ENCODE measurements around the gene CHID1. TPM values are rescaled to one million over a fixed set of nuclear protein-coding genes. Genes with fewer than 3 reads are reported as not detected.

CHID1 gene
- total RNA-seq, 6 donors from 2014 or later: 34.6 to 144 (median 59.1) TPM

DNA sequence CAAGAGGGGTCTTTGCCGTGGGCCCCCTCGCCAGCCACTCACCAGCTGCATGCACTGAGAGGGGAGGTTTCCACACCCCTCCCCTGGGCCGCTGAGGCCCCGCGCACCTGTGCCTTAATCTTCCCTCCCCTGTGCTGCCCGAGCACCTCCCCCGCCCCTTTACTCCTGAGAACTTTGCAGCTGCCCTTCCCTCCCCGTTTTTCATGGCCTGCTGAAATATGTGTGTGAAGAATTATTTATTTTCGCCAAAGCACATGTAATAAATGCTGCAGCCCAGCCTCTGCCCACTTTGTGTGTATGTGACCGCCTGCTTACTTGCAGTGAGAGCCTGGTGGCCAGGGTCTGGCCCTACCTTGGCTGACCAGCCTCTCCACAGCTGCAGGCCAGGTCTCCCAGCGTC lies 85.7 kb downstream of the CHID1 start:
- Histone ChIP-seq H3K9me3 (no peaks in the 10 kb centered on the region), H3K4me3 (no peak overlapping the region), H3K4me1 (peaks cover 71 to 92% (median 77%) of the 10 kb centered on the region in 4 donors), H3K36me3 (peaks cover 20 to 42% (median 29%) of the 10 kb centered on the region in 4 donors), H3K27me3 (no peaks in the 10 kb centered on the region), H3K27ac (peak overlapping the region in 2 of 4 donors; percentile 46 to 89)
- ATAC-seq (ENCODE audit: low FRiP score in 2 of 2): no peak
- WGBS, 2 donors: 75 to 89% methylated on average over 9 to 11 of the region's 11 CpGs
- TF ChIP-seq POLR2AphosphoS5 (IDR thresholded peaks at IDR 0.05): no peak
- TF ChIP-seq, protein P1, sequence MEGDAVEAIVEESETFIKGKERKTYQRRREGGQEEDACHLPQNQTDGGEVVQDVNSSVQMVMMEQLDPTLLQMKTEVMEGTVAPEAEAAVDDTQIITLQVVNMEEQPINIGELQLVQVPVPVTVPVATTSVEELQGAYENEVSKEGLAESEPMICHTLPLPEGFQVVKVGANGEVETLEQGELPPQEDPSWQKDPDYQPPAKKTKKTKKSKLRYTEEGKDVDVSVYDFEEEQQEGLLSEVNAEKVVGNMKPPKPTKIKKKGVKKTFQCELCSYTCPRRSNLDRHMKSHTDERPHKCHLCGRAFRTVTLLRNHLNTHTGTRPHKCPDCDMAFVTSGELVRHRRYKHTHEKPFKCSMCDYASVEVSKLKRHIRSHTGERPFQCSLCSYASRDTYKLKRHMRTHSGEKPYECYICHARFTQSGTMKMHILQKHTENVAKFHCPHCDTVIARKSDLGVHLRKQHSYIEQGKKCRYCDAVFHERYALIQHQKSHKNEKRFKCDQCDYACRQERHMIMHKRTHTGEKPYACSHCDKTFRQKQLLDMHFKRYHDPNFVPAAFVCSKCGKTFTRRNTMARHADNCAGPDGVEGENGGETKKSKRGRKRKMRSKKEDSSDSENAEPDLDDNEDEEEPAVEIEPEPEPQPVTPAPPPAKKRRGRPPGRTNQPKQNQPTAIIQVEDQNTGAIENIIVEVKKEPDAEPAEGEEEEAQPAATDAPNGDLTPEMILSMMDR (IDR thresholded peaks at IDR 0.05): no peak
- TF ChIP-seq POLR2A (IDR thresholded peaks at IDR 0.05): no peak
- TF ChIP-seq EP300 (IDR thresholded peaks at IDR 0.05): no peak
- DNase-seq: peak in 1 of 2 donors; percentile 49

DNA sequence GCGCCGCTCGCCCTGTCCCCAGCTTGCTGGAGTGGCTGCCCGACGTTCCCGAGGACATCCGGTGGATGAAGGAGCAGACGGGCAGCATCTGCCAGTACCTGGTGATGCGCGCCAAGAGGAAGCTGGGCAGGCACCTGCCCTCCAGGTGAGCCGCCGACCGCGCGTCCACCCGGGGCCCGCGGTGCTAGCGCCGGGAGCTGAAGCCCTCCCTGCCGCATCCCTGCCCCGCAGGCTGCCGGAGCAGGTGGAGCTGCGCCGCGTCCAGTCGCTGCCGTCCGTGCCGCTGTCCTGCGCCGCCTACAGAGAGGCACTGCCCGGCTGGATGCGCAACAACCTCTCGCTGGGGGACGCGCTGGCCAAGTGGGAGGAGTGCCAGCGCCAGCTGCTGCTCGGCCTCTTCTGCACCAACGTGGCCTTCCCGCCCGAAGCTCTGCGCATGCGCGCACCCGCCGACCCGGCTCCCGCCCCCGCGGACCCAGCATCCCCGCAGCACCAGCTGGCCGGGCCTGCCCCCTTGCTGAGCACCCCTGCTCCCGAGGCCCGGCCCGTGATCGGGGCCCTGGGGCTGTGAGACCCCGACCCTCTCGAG lies 86.2 kb downstream of the CHID1 start:
- Histone ChIP-seq H3K9me3 (no peaks in the 10 kb centered on the region), H3K4me1 (peaks cover 65 to 87% (median 72%) of the 10 kb centered on the region in 4 donors), H3K4me3 (no peak overlapping the region), H3K27me3 (no peaks in the 10 kb centered on the region), H3K27ac (peak overlapping the region in 2 of 4 donors; percentile 26 to 89), H3K36me3 (peaks cover 20 to 42% (median 29%) of the 10 kb centered on the region in 4 donors)
- DNase-seq (peak in 1 of 2 donors; percentile 89), ATAC-seq (ENCODE audit: low FRiP score in 2 of 2) (no peak)
- TF ChIP-seq EP300 (IDR thresholded peaks at IDR 0.05) (no peak), POLR2A (IDR thresholded peaks at IDR 0.05) (no peak), POLR2AphosphoS5 (IDR thresholded peaks at IDR 0.05) (no peak)
- TF ChIP-seq, protein P1 (IDR thresholded peaks at IDR 0.05): no peak
- 85 to 95% methylated on average over 19 to 59 of the region's 59 CpGs for WGBS, 2 donors

DNA sequence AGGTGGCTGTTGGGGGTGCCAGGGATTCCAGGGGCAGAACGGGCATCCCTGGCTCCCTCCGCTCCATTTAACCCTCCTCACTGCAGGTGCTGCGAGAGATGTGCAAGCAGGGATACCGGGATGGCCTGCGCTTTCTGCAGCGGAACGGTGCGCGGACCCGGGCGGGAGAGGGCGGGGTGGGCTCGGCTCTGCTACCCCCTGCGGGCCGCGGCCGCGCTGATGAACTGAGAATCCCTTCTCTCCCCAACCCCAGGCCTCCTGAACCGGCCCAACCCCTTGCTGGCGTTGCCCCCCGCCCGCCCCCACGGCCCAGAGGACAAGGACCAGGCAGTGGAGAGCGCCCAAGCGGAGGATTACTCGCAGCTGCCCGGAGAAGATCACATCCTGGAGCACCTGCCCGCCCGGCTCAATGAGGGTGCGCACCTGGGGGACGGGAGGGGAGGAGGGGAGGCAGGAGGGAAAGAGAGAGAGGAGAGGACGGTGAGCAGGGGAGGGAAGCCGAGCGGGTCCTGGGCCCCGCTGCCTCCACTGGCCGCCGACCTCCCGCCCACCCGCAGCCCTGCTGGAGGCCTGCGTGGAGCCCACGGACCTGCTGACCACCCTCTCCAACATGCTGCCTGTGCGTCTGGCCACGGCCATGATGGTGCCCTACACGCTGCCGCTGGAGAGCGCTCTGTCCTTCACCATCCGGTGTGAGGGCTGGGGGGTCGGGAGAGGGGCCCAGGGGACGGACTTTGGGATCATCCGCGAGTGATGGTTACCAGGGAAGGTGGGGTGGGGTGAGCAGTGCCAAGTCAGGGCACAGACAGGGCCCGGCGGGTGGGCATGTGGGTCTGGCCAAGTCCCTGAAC lies 86.9 kb downstream of the CHID1 start:
- H3K9me3 ChIP-seq: no peaks in the 10 kb centered on the region
- peaks cover 20 to 42% (median 29%) of the 10 kb centered on the region in 4 donors for H3K36me3 ChIP-seq
- DNase-seq: peak in 1 of 2 donors; percentile 83
- TF ChIP-seq POLR2A (IDR thresholded peaks at IDR 0.05) (no peak), POLR2AphosphoS5 (IDR thresholded peaks at IDR 0.05) (no peak), EP300 (IDR thresholded peaks at IDR 0.05) (no peak)
- TF ChIP-seq, protein P1 (IDR thresholded peaks at IDR 0.05): no peak
- no peaks in the 10 kb centered on the region for H3K27me3 ChIP-seq
- H3K4me3 ChIP-seq: no peak overlapping the region
- peak overlapping the region in 2 of 4 donors; percentile 4 to 26 for H3K27ac ChIP-seq
- peaks cover 61 to 84% (median 68%) of the 10 kb centered on the region in 4 donors for H3K4me1 ChIP-seq
- no peak for ATAC-seq (ENCODE audit: low FRiP score in 2 of 2)
- 88 to 90% methylated on average over 47 to 49 of the region's 53 CpGs for WGBS, 2 donors

DNA sequence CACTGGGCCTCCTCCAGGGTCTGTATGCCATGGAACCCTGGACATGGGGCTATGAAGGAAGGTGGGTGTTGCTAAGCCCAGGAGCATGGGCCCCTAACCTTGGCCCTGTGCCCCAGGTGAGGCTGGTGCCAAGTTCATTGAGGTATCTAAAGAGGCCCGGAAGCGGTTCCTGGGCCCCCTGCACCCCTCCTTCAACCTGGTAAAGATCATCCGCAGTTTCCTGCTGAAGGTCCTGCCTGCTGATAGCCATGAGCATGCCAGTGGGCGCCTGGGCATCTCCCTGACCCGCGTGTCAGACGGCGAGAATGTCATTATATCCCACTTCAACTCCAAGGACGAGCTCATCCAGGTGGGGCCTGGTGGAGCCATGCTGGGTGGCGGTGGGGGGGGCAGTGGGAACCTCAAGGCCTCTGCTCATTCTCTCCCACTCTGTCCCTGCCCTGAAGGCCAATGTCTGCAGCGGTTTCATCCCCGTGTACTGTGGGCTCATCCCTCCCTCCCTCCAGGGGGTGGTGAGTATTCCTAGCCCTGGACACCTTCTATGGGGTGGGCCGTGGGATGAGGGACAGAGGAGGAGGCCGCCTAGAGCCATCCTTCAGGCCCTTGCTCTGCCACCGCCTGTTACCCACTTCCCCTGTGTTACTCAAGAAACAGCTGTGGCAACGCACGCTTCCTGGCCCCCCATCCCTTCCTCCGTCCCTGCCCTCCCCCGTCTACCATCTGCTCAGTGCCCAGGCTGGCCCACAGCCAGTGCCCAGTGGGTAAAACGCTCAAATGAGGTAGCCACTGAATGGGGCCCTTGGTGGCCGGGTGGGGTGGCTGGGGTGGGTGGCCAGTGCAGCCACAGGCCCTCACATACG lies 88.9 kb downstream of the CHID1 start:
- TF ChIP-seq, protein P1 (IDR thresholded peaks at IDR 0.05): no peak
- peak in 1 of 2 donors; percentile 21 for TF ChIP-seq POLR2AphosphoS5 (IDR thresholded peaks at IDR 0.05)
- Histone ChIP-seq H3K27me3 (no peaks in the 10 kb centered on the region), H3K36me3 (peaks cover 20 to 42% (median 29%) of the 10 kb centered on the region in 4 donors), H3K9me3 (no peaks in the 10 kb centered on the region), H3K4me3 (peak overlapping the region in 3 of 4 donors; percentile 81 to 99 (median 95)), H3K27ac (peak overlapping the region; percentile 96 to 100 (median 98)), H3K4me1 (peaks cover 46 to 71% (median 54%) of the 10 kb centered on the region in 4 donors)
- DNase-seq (peak in 1 of 2 donors; percentile 77), ATAC-seq (ENCODE audit: low FRiP score in 2 of 2) (peak in 1 of 2 donors; percentile 5)
- whole genome bisulfite sequencing, 2 donors: 62 to 65% methylated on average over 12 to 22 of the region's 22 CpGs

All from upper lobe of left lung (tissue), 6 donors.